Astrocyte (in vitro differentiated cells and primary cell): ENCODE data around the gene PLS1.

Experiments
- CTCF ChIP-seq: IDR thresholded peaks from 2 replicates; pipeline ENCODE4 v1.5.1; 2011; ENCODE audit warnings: low read depth, mild to moderate bottlenecking, inconsistent platforms, low read length, moderate library complexity; ENCODE audit not compliant: insufficient read depth
- EZH2 ChIP-seq: IDR thresholded peaks from 2 replicates; pipeline ENCODE4 v1.6.1; 2012; ENCODE audit warnings: mild to moderate bottlenecking, low read length, inconsistent platforms; ENCODE audit not compliant: insufficient read depth

- no peak for TF ChIP-seq CTCF
- no peak for TF ChIP-seq EZH2
Observed at GRCh38 chr3:142595581-142595950, 627 bp upstream of the PLS1 start.
